GM12878 (cell line): ENCODE data around the gene NUBP1. TPM values are rescaled to one million over a fixed set of nuclear protein-coding genes. Genes with fewer than 3 reads are reported as not detected.

ENCODE experiments used
- BACH1 ChIP-seq: fragments of 450-650 bp; IDR thresholded peaks from 2 replicates; pipeline ENCODE4 v1.6.1; 2017; ENCODE audit warnings: mild to moderate bottlenecking, borderline replicate concordance
- CBX5 ChIP-seq: sonication (generic); IDR thresholded peaks from 2 replicates; pipeline ENCODE4 v1.6.1; 2016; ENCODE audit warnings: low read depth, moderate library complexity, mild to moderate bottlenecking, inconsistent platforms
- IKZF2 ChIP-seq, 2 experiments: fragments of 450-650 bp; IDR thresholded peaks; 2 replicates each; pipeline ENCODE4 v1.6.1; 2017; ENCODE audit warnings: mild to moderate bottlenecking in 2 of 2, moderate library complexity in 2 of 2
- MEF2A ChIP-seq: IDR thresholded peaks from 2 replicates; pipeline ENCODE4 v1.6.1; 2011; ENCODE audit warnings: low read depth, mild to moderate bottlenecking, low read length, moderate library complexity; ENCODE audit not compliant: insufficient read depth
- MEF2B ChIP-seq: fragments of 450-650 bp; IDR thresholded peaks from 2 replicates; pipeline ENCODE4 v1.6.1; 2018; ENCODE audit warnings: mild to moderate bottlenecking, moderate library complexity; ENCODE audit not compliant: partially characterized antibody, poor library complexity, severe bottlenecking
- RAD21 ChIP-seq: IDR thresholded peaks from 2 replicates; pipeline ENCODE4 v1.6.1; 2011; ENCODE audit warnings: mild to moderate bottlenecking, low read depth, low read length, moderate library complexity; ENCODE audit not compliant: insufficient read depth
- SMARCA5 ChIP-seq: fragments of 450-650 bp; IDR thresholded peaks from 2 replicates; pipeline ENCODE4 v1.6.1; 2017; ENCODE audit warnings: mild to moderate bottlenecking
- SMC3 ChIP-seq: IDR thresholded peaks from 2 replicates; pipeline ENCODE4 v1.6.1; 2011; ENCODE audit warnings: low read length, improper control_type of control experiment, borderline replicate concordance
- SREBF2 ChIP-seq: IDR thresholded peaks from 2 replicates; pipeline ENCODE4 v1.6.1; 2012; ENCODE audit warnings: mild to moderate bottlenecking, low read length
- TARDBP ChIP-seq: IDR thresholded peaks from 2 replicates; pipeline ENCODE4 v1.6.1; 2016; ENCODE audit warnings: borderline replicate concordance
- YY1 ChIP-seq: IDR thresholded peaks from 2 replicates; pipeline ENCODE4 v1.6.1; 2011; ENCODE audit warnings: low read depth, mild to moderate bottlenecking, low read length
- polyA plus RNA-seq, 11 experiments: library from polyadenylated mRNA; depleted of rRNA in 4 of 11; unstranded in 6 of 11; stranded (reverse) in 5 of 11; fragments of >200 nt; fragmentation: Nextera tagmentation in 4 of 11; fragmentation: Illumina TruSeq in 1 of 11; extraction: Ambion mirVana in 4 of 11; extraction: Trizol in 1 of 11; gene quantifications; 1 replicate in 1 of 11; 2 replicates in 10 of 11; pipeline versions ENCODE4 v1.2.1 to v1.2.3, GENCODE V29; 2011 to 2016; ENCODE audit warnings: inconsistent platforms in 2 of 11, missing spikeins in 2 of 11, low read depth in 1 of 11
- total RNA-seq, 4 experiments: library from RNA; depleted of rRNA in 3 of 4; stranded (reverse); fragments of >200 nt in 3 of 4; fragmentation: Illumina TruSeq in 1 of 4; extraction: Trizol in 1 of 4; gene quantifications; 2 replicates each; pipeline versions ENCODE4 v1.2.1 to v1.2.3, GENCODE V29; 2013 to 2021
- TF ChIP-seq, protein P1 (sequence below): IDR thresholded peaks from 2 replicates; pipeline ENCODE4 v1.6.1; 2012; ENCODE audit warnings: mild to moderate bottlenecking, low read depth, low read length
- TF ChIP-seq, protein P2 (sequence below): IDR thresholded peaks from 2 replicates; pipeline ENCODE4 v1.6.1; 2012; ENCODE audit warnings: low read depth, low read length, improper control_type of control experiment
- TF ChIP-seq, protein P3 (sequence below): IDR thresholded peaks from 2 replicates; pipeline ENCODE4 v1.6.1; 2011; ENCODE audit warnings: low read depth, low read length, improper control_type of control experiment, borderline replicate concordance
- TF ChIP-seq, protein P4 (sequence below): fragments of 450-650 bp; IDR thresholded peaks from 2 replicates; pipeline ENCODE4 v1.6.1; 2016; ENCODE audit warnings: mild to moderate bottlenecking, moderate library complexity, borderline replicate concordance
- TF ChIP-seq, protein P5 (sequence below): IDR thresholded peaks from 2 replicates; pipeline ENCODE4 v1.6.1; 2011; ENCODE audit warnings: low read depth, mild to moderate bottlenecking, low read length, moderate library complexity, borderline replicate concordance; ENCODE audit errors: extremely low read depth
- TF ChIP-seq, protein P6 (sequence below): fragments of 450-650 bp; IDR thresholded peaks from 2 replicates; pipeline ENCODE4 v1.6.1; 2016; ENCODE audit warnings: mild to moderate bottlenecking
- TF ChIP-seq, protein P7 (sequence below): fragments of 450-650 bp; IDR thresholded peaks from 2 replicates; pipeline ENCODE4 v1.6.1; 2016; ENCODE audit warnings: mild to moderate bottlenecking

NUBP1 gene
- total and polyA plus RNA-seq, 10 of the 15 experiments (the other 5 are each of a cell fraction or from before 2014, with no cell fraction given), result 31.0 to 74.9 (median 58.3) TPM

DNA sequence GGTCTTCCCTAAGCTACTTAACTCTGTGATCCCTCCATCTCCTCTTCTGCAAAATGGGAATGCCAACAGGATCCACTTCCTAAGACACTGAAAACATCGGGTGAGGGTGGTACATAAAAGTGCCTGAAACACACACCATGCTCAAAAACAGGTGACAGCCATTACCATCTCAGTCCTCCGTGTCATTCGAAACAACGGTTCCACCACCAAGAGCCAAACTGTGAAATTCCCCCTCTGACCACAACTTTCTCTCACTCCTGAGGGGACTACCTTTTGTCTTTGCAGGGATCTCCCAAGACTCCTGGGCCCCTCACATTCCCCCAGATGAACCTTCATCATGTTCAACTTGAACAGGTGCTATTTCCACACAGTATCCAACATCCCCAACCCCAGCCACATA lies 37.0 kb downstream of the NUBP1 start (continued):
- TF ChIP-seq, protein P1, sequence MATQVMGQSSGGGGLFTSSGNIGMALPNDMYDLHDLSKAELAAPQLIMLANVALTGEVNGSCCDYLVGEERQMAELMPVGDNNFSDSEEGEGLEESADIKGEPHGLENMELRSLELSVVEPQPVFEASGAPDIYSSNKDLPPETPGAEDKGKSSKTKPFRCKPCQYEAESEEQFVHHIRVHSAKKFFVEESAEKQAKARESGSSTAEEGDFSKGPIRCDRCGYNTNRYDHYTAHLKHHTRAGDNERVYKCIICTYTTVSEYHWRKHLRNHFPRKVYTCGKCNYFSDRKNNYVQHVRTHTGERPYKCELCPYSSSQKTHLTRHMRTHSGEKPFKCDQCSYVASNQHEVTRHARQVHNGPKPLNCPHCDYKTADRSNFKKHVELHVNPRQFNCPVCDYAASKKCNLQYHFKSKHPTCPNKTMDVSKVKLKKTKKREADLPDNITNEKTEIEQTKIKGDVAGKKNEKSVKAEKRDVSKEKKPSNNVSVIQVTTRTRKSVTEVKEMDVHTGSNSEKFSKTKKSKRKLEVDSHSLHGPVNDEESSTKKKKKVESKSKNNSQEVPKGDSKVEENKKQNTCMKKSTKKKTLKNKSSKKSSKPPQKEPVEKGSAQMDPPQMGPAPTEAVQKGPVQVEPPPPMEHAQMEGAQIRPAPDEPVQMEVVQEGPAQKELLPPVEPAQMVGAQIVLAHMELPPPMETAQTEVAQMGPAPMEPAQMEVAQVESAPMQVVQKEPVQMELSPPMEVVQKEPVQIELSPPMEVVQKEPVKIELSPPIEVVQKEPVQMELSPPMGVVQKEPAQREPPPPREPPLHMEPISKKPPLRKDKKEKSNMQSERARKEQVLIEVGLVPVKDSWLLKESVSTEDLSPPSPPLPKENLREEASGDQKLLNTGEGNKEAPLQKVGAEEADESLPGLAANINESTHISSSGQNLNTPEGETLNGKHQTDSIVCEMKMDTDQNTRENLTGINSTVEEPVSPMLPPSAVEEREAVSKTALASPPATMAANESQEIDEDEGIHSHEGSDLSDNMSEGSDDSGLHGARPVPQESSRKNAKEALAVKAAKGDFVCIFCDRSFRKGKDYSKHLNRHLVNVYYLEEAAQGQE, result no peak
- TF ChIP-seq, protein P2, sequence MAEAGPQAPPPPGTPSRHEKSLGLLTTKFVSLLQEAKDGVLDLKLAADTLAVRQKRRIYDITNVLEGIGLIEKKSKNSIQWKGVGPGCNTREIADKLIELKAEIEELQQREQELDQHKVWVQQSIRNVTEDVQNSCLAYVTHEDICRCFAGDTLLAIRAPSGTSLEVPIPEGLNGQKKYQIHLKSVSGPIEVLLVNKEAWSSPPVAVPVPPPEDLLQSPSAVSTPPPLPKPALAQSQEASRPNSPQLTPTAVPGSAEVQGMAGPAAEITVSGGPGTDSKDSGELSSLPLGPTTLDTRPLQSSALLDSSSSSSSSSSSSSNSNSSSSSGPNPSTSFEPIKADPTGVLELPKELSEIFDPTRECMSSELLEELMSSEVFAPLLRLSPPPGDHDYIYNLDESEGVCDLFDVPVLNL, result no peak
- TF ChIP-seq SMC3 (no peak), MEF2B (peak; percentile 58), CBX5 (no peak), MEF2A (peak; percentile 67), IKZF2 (IDR thresholded peaks at IDR 0.05) (peak; percentile 89 to 95), RAD21 (no peak), SREBF2 (no peak), BACH1 (no peak), YY1 (peak; percentile 84), SMARCA5 (no peak), TARDBP (no peak)
- TF ChIP-seq, protein P3, sequence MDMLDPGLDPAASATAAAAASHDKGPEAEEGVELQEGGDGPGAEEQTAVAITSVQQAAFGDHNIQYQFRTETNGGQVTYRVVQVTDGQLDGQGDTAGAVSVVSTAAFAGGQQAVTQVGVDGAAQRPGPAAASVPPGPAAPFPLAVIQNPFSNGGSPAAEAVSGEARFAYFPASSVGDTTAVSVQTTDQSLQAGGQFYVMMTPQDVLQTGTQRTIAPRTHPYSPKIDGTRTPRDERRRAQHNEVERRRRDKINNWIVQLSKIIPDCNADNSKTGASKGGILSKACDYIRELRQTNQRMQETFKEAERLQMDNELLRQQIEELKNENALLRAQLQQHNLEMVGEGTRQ, result no peak
- TF ChIP-seq, protein P4, sequence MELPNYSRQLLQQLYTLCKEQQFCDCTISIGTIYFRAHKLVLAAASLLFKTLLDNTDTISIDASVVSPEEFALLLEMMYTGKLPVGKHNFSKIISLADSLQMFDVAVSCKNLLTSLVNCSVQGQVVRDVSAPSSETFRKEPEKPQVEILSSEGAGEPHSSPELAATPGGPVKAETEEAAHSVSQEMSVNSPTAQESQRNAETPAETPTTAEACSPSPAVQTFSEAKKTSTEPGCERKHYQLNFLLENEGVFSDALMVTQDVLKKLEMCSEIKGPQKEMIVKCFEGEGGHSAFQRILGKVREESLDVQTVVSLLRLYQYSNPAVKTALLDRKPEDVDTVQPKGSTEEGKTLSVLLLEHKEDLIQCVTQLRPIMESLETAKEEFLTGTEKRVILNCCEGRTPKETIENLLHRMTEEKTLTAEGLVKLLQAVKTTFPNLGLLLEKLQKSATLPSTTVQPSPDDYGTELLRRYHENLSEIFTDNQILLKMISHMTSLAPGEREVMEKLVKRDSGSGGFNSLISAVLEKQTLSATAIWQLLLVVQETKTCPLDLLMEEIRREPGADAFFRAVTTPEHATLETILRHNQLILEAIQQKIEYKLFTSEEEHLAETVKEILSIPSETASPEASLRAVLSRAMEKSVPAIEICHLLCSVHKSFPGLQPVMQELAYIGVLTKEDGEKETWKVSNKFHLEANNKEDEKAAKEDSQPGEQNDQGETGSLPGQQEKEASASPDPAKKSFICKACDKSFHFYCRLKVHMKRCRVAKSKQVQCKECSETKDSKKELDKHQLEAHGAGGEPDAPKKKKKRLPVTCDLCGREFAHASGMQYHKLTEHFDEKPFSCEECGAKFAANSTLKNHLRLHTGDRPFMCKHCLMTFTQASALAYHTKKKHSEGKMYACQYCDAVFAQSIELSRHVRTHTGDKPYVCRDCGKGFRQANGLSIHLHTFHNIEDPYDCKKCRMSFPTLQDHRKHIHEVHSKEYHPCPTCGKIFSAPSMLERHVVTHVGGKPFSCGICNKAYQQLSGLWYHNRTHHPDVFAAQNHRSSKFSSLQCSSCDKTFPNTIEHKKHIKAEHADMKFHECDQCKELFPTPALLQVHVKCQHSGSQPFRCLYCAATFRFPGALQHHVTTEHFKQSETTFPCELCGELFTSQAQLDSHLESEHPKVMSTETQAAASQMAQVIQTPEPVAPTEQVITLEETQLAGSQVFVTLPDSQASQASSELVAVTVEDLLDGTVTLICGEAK, result no peak
- TF ChIP-seq, protein P5, sequence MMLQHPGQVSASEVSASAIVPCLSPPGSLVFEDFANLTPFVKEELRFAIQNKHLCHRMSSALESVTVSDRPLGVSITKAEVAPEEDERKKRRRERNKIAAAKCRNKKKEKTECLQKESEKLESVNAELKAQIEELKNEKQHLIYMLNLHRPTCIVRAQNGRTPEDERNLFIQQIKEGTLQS, result no peak
- TF ChIP-seq, protein P6, sequence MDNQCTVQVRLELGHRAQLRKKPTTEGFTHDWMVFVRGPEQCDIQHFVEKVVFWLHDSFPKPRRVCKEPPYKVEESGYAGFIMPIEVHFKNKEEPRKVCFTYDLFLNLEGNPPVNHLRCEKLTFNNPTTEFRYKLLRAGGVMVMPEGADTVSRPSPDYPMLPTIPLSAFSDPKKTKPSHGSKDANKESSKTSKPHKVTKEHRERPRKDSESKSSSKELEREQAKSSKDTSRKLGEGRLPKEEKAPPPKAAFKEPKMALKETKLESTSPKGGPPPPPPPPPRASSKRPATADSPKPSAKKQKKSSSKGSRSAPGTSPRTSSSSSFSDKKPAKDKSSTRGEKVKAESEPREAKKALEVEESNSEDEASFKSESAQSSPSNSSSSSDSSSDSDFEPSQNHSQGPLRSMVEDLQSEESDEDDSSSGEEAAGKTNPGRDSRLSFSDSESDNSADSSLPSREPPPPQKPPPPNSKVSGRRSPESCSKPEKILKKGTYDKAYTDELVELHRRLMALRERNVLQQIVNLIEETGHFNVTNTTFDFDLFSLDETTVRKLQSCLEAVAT, result peak; percentile 52; the same call in 1 of the 2 replicates
- TF ChIP-seq, protein P7, sequence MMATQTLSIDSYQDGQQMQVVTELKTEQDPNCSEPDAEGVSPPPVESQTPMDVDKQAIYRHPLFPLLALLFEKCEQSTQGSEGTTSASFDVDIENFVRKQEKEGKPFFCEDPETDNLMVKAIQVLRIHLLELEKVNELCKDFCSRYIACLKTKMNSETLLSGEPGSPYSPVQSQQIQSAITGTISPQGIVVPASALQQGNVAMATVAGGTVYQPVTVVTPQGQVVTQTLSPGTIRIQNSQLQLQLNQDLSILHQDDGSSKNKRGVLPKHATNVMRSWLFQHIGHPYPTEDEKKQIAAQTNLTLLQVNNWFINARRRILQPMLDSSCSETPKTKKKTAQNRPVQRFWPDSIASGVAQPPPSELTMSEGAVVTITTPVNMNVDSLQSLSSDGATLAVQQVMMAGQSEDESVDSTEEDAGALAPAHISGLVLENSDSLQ, result peak; percentile 45; the same call in 1 of the 2 replicates
